Heart right ventricle (tissue), 16 donors: ENCODE data around the gene CAMSAP3. TPM values are rescaled to one million over a fixed set of nuclear protein-coding genes. Genes with fewer than 3 reads are reported as not detected.

Experiments
- ATAC-seq, 8 donors: fragments of 200-7000 bp; cut with Tn5 transposase; one replicate each; pipeline ENCODE4 v1.9.1; 2020; ENCODE audit warnings: mild to moderate bottlenecking in 8 of 8, moderate library complexity in 8 of 8, moderate number of reproducible peaks in 1 of 8
- DNase-seq, 2 donors: peaks; one replicate each; pipeline ENCODE4 v3.0.0-alpha.2; 2020
- H3K27ac ChIP-seq, 10 donors: fragments of 200-600 bp; sonication (generic) in 2 of 10; one replicate each; pipeline versions ENCODE4 v1.5.0 to v1.8.0; 2020 to 2022; ENCODE audit warnings: mild to moderate bottlenecking in 3 of 10
- H3K27me3 ChIP-seq, 7 donors: fragments of 200-600 bp; one replicate each; pipeline ENCODE4 v1.8.0; 2021 to 2022; ENCODE audit warnings: mild to moderate bottlenecking in 2 of 7
- H3K36me3 ChIP-seq, 9 donors: fragments of 200-600 bp; sonication (generic) in 1 of 9; one replicate each; pipeline versions ENCODE4 v1.5.0 to v1.8.0; 2020 to 2022; ENCODE audit warnings: mild to moderate bottlenecking in 2 of 9
- H3K4me1 ChIP-seq, 9 donors: fragments of 200-600 bp; sonication (generic) in 1 of 9; one replicate each; pipeline versions ENCODE4 v1.5.0 to v1.8.0; 2020 to 2022; ENCODE audit warnings: mild to moderate bottlenecking in 4 of 9
- H3K4me3 ChIP-seq, 10 donors: fragments of 200-600 bp; sonication (generic) in 2 of 10; one replicate each; pipeline versions ENCODE4 v1.5.0 to v1.8.0; 2020 to 2022; ENCODE audit warnings: mild to moderate bottlenecking in 7 of 10, moderate library complexity in 2 of 10
- H3K9me3 ChIP-seq, 11 donors: fragments of 200-600 bp in 10 of 11; sonication (generic) in 2 of 11; one replicate each; pipeline versions ENCODE4 v1.5.0 to v1.8.0; 2013 to 2022; ENCODE audit warnings: mild to moderate bottlenecking in 2 of 11, control low read depth in 1 of 11, moderate library complexity in 1 of 11
- CTCF ChIP-seq, 9 donors: fragments of 200-600 bp; sonication (generic) in 2 of 9; IDR thresholded peaks; one replicate each; pipeline versions ENCODE4 v1.5.0 to v1.8.0; 2021 to 2022; ENCODE audit warnings: antibody characterized with exemption in 9 of 9, mild to moderate bottlenecking in 5 of 9, moderate library complexity in 1 of 9
- WGBS, 2 donors: extraction: QIAGEN DNeasy Blood & Tissue Kit; methylation state at CpG; one replicate each; pipeline ENCODE4 v1.1.7; 2013; ENCODE audit warnings: inconsistent platforms in 1 of 2; 5-methylcytosine and 5-hydroxymethylcytosine counted together
- intact Hi-C, 10 donors: fragments of 100-400 bp; cut with DNase I; formaldehyde crosslinking; loops; one replicate each; pipeline versions ENCODE4 v1.11.1 to v1.14.2; 2022
- polyA plus RNA-seq, 2 donors: library from polyadenylated mRNA; stranded (reverse); fragments of 200-250 nt; gene quantifications; one replicate each; pipeline ENCODE4 v1.2.3, GENCODE V29; 2013
- total RNA-seq, 10 donors: library from RNA; stranded (reverse); fragmentation: NEBNext Ultra II Directional in 3 of 10; extraction: Animal tissue kit (Norgen Biotek cat#: 25700) in 3 of 10; gene quantifications; one replicate each; pipeline versions ENCODE4 v1.2.1 to v1.2.4, GENCODE V29; 2021 to 2023
- donor health status: Arrhythmogenic right ventricular cardiomyopathy.
- donor health status: ischemic (EF 13 %, LVEDD 7.1; RV severe dilation, severe dysfunction).
- donor health status: healthy with polysubstance abuse.
- donor health status: DM: no; HTN: yes; CAD: no.
- donor health status: DM: no; HTN: no; CAD: no.
- donor health status: ischemic (EF 25% LVEDD 6.9; RV normal size, moderate dysfunction).
- donor health status: ischemic (EF 25% LVEDD 5.7; RV mildly dilated, moderate dysfunction).
- donor health status: healthy.
- donor health status: DM: yes; HTN: yes; CAD: no.
- donor health status: Ischemic cardiomyopathy.
- donor health status: ischemic (EF 35%, LVEDD 5.7; RV mildly dilated, moderate dysfunction).
- donor health status: nonischemic (EF 11% LVEDD 7.7; RV severe dilation, severe dysfunction).
- donor health status: DM: yes; HTN: yes; CAD: no.
- donor health status: PGD.
- donor health status: ischemic (EF 29% LVEDD 5.4; RV normal size, mild dysfunction).
- donor health status: nonischemic (EF 23%, LVEDD 6.1; RV moderate dilation, normal function).

The CAMSAP3 gene
- total and polyA plus RNA-seq, 12 donors: 0.03 to 2.0 (median 0.29) TPM

- Histone ChIP-seq H3K36me3 (no peaks in the 10 kb centered on the region), H3K27ac (no peak overlapping the region), H3K4me3 (no peak overlapping the region), H3K27me3 (peaks cover 0 to 62% (median 52%) of the 10 kb centered on the region in 7 donors), H3K4me1 (peaks cover 0 to 5% (median 0%) of the 10 kb centered on the region in 9 donors), H3K9me3 (no peaks in the 10 kb centered on the region)
- DNase-seq (no peak), ATAC-seq (no peak)
- intact Hi-C loops: no loop called here
- no peak for TF ChIP-seq CTCF (IDR thresholded peaks at IDR 0.05)
Measured at GRCh38 chr19:7600721-7601120, 5.1 kb downstream of the CAMSAP3 start.

GRCh38 chr19:7602240-7602934 is 6.7 kb downstream of the CAMSAP3 start:
- peaks cover 0 to 57% (median 44%) of the 10 kb centered on the region in 7 donors for H3K27me3 ChIP-seq
- ATAC-seq (no peak), DNase-seq (no peak)
- no peak overlapping the region for H3K27ac ChIP-seq
- 31 to 32% methylated on average over 15 of the region's 15 CpGs for WGBS, 2 donors
- intact Hi-C loops: no loop called here
- TF ChIP-seq CTCF (IDR thresholded peaks at IDR 0.05): no peak
- H3K9me3 ChIP-seq: no peaks in the 10 kb centered on the region
- no peaks in the 10 kb centered on the region for H3K36me3 ChIP-seq
- no peak overlapping the region for H3K4me3 ChIP-seq
- no peaks in the 10 kb centered on the region for H3K4me1 ChIP-seq

- no peak for TF ChIP-seq CTCF (IDR thresholded peaks at IDR 0.05)
- no peaks in the 10 kb centered on the region for H3K36me3 ChIP-seq
- H3K4me3 ChIP-seq: no peak overlapping the region
- 65 to 74% methylated on average over 11 of the region's 11 CpGs for WGBS, 2 donors
- H3K27ac ChIP-seq: no peak overlapping the region
- intact Hi-C loops: no loop called here
- peaks cover 0 to 53% (median 38%) of the 10 kb centered on the region in 7 donors for H3K27me3 ChIP-seq
- DNase-seq (no peak), ATAC-seq (no peak)
- H3K4me1 ChIP-seq: no peaks in the 10 kb centered on the region
- no peaks in the 10 kb centered on the region for H3K9me3 ChIP-seq
Measured at GRCh38 chr19:7602935-7603497, 7.4 kb downstream of the CAMSAP3 start.

- DNase-seq (no peak), ATAC-seq (no peak)
- no peak overlapping the region for H3K4me3 ChIP-seq
- H3K36me3 ChIP-seq: no peaks in the 10 kb centered on the region
- peaks cover 0 to 51% (median 31%) of the 10 kb centered on the region in 7 donors for H3K27me3 ChIP-seq
- intact Hi-C loops: no loop called here
- TF ChIP-seq CTCF (IDR thresholded peaks at IDR 0.05): no peak
- H3K9me3 ChIP-seq: no peaks in the 10 kb centered on the region
- no peaks in the 10 kb centered on the region for H3K4me1 ChIP-seq
- no peak overlapping the region for H3K27ac ChIP-seq
- WGBS, 2 donors: 71 to 74% methylated on average over 9 of the region's 9 CpGs
Measured at GRCh38 chr19:7603919-7604318, 8.3 kb downstream of the CAMSAP3 start.
